ENCODE data around the gene ALCAM.

GRCh38 chr3:105532251-105532650 is 165.5 kb downstream of the ALCAM start:
- TF ChIP-seq CTCF (IDR thresholded peaks at IDR 0.05) (no peak), EZH2 (IDR thresholded peaks at IDR 0.05) (no peak), EZH2phosphoT487 (IDR thresholded peaks at IDR 0.05) (no peak)
